K562 (cell line): ENCODE results near the gene CKAP5. TPM values are rescaled to one million over a fixed set of nuclear protein-coding genes. Genes with fewer than 3 reads are reported as not detected.

Experiments used
- CHD4 ChIP-seq: fragments of 200-600 bp; sonication (generic); IDR thresholded peaks from 3 replicates; pipeline ENCODE4 v1.6.1; 2012; ENCODE audit warnings: low read depth, mild to moderate bottlenecking, mixed read lengths, low read length, inconsistent platforms; ENCODE audit not compliant: insufficient read depth, insufficient replicate concordance, poor library complexity, severe bottlenecking
- DACH1 ChIP-seq: fragments of 450-650 bp; IDR thresholded peaks from 2 replicates; pipeline ENCODE4 v1.6.1; 2018; ENCODE audit not compliant: partially characterized antibody
- E2F8 ChIP-seq: fragments of 450-650 bp; IDR thresholded peaks from 2 replicates; pipeline ENCODE4 v1.7.1; 2018; ENCODE audit warnings: mild to moderate bottlenecking, low read depth; ENCODE audit not compliant: partially characterized antibody
- EGR1 ChIP-seq: fragments of 450-650 bp; conservative IDR thresholded peaks from 2 replicates; pipeline ENCODE4 v1.6.1; 2017; ENCODE audit warnings: mild to moderate bottlenecking
- EWSR1 ChIP-seq: fragments of 450-650 bp; IDR thresholded peaks from 2 replicates; pipeline ENCODE4 v1.6.1; 2018; ENCODE audit warnings: borderline replicate concordance, mild to moderate bottlenecking, low read depth, moderate library complexity; ENCODE audit not compliant: partially characterized antibody
- HDAC6 ChIP-seq: IDR thresholded peaks from 2 replicates; pipeline ENCODE4 v1.6.1; 2012; ENCODE audit warnings: low read depth, mild to moderate bottlenecking, control low read depth, inconsistent platforms, low read length, moderate library complexity
- NFE2 ChIP-seq: IDR thresholded peaks from 2 replicates; pipeline ENCODE4 v1.6.1; 2014; ENCODE audit warnings: antibody characterized with exemption, low read depth
- PHF20 ChIP-seq: fragments of 450-650 bp; IDR thresholded peaks from 2 replicates; pipeline ENCODE4 v1.6.1; 2018; ENCODE audit not compliant: partially characterized antibody
- PHF21A ChIP-seq: fragments of 450-650 bp; IDR thresholded peaks from 2 replicates; pipeline ENCODE4 v1.6.1; 2017; ENCODE audit warnings: low read depth, borderline replicate concordance
- POLR3G ChIP-seq: IDR thresholded peaks from 2 replicates; pipeline ENCODE4 v1.6.1; 2011; ENCODE audit not compliant: insufficient read length, insufficient replicate concordance; ENCODE audit errors: extremely low read depth
- RREB1 ChIP-seq: fragments of 250-450 bp; sonication (Bioruptor Pico); IDR thresholded peaks from 2 replicates; pipeline ENCODE4 v1.4.0; 2020
- SAFB ChIP-seq: fragments of 200-400 bp; formaldehyde crosslinking; IDR thresholded peaks from 2 replicates; pipeline ENCODE4 v1.6.1; 2017; ENCODE audit warnings: low read depth, low read length, borderline replicate concordance
- ZFPM2 ChIP-seq: fragments of 250-450 bp; sonication (Bioruptor Pico); IDR thresholded peaks from 2 replicates; pipeline ENCODE4 v1.5.1; 2022; ENCODE audit warnings: mild to moderate bottlenecking
- ZNF280A ChIP-seq: fragments of 450-650 bp; IDR thresholded peaks from 2 replicates; pipeline ENCODE4 v1.6.1; 2018; ENCODE audit warnings: mild to moderate bottlenecking, low read depth; ENCODE audit not compliant: partially characterized antibody
- ZNF280B ChIP-seq: fragments of 250-450 bp; sonication (Bioruptor Pico); IDR thresholded peaks from 2 replicates; pipeline ENCODE4 v1.5.1; 2021; ENCODE audit warnings: mild to moderate bottlenecking
- polyA plus RNA-seq, 8 experiments: library from polyadenylated mRNA; depleted of rRNA in 4 of 8; stranded (reverse) in 5 of 8; unstranded in 3 of 8; fragments of >200 nt; fragmentation: Nextera tagmentation in 2 of 8; fragmentation: Illumina TruSeq in 1 of 8; extraction: Ambion mirVana in 2 of 8; extraction: Trizol in 1 of 8; gene quantifications; 2 replicates each; pipeline versions ENCODE4 v1.2.1 to v1.2.3, GENCODE V29; 2011 to 2014; ENCODE audit warnings: inconsistent platforms in 1 of 8, missing spikeins in 1 of 8
- total RNA-seq, 7 experiments: library from RNA; depleted of rRNA in 6 of 7; stranded (reverse); fragments of >200 nt in 6 of 7; fragmentation: Illumina TruSeq in 2 of 7; extraction: Trizol in 2 of 7; gene quantifications; 2 replicates each; pipeline versions ENCODE4 v1.2.1 to v1.2.3, GENCODE V29; 2011 to 2021; ENCODE audit warnings: low replicate concordance in 1 of 7

The CKAP5 gene
- total and polyA plus RNA-seq, 9 of the 15 experiments (the other 6 are each of a cell fraction or from before 2014, with no cell fraction given) = 60.1 to 239 (median 139) TPM

GRCh38 chr11:46700241-46701077, 145.6 kb downstream of the CKAP5 start, which contains the start of the genes ARHGAP1 and ZNF408 (continued):
- 0 out of 2 replicates have a peak, but pooled peaks have one; percentile 65 for TF ChIP-seq RREB1
- no peak for TF ChIP-seq POLR3G
- peak; percentile 73 for TF ChIP-seq EGR1
- no peak for TF ChIP-seq NFE2
- TF ChIP-seq E2F8 = peak; percentile 98
- no peak for TF ChIP-seq SAFB
- peak; percentile 22 for TF ChIP-seq ZNF280A
- TF ChIP-seq PHF21A = peak; percentile 66; the same call in 1 of the 2 replicates
- TF ChIP-seq ZNF280B (CRISPR knock-in tag) = no peak
- TF ChIP-seq ZFPM2 (CRISPR knock-in tag) = no peak
- TF ChIP-seq EWSR1 = no peak
- TF ChIP-seq PHF20 = peak; percentile 99
- no peak for TF ChIP-seq CHD4
- peak; percentile 6 for TF ChIP-seq DACH1
- no peak for TF ChIP-seq HDAC6
